Measurements from ENCODE around the gene DMD.

DNA sequence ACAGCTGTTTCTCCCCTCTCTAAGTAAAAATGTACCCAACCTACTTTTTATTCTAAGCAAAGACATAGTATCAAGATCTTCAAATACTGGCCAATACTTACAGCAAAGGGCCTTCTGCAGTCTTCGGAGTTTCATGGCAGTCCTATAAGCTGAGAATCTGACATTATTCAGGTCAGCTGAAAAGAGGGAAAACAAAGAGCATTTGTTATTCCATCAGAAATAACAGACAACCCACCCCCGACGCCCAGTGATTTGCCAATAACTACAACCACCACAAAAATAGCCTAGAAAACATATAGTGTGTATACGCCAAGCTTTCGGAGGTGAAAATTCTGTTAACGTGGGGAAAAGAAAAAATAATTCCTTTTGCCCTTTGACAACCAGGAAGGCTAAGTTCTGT lies 1988.4 kb downstream of the DMD start:
- TF ChIP-seq, protein P1, sequence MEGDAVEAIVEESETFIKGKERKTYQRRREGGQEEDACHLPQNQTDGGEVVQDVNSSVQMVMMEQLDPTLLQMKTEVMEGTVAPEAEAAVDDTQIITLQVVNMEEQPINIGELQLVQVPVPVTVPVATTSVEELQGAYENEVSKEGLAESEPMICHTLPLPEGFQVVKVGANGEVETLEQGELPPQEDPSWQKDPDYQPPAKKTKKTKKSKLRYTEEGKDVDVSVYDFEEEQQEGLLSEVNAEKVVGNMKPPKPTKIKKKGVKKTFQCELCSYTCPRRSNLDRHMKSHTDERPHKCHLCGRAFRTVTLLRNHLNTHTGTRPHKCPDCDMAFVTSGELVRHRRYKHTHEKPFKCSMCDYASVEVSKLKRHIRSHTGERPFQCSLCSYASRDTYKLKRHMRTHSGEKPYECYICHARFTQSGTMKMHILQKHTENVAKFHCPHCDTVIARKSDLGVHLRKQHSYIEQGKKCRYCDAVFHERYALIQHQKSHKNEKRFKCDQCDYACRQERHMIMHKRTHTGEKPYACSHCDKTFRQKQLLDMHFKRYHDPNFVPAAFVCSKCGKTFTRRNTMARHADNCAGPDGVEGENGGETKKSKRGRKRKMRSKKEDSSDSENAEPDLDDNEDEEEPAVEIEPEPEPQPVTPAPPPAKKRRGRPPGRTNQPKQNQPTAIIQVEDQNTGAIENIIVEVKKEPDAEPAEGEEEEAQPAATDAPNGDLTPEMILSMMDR (IDR thresholded peaks at IDR 0.05; ENCODE audit: low read depth, low read length), result no peak
- no peak for TF ChIP-seq EZH2phosphoT487 (IDR thresholded peaks at IDR 0.05; ENCODE audit: low read depth)

All from OCI-LY3 (cell line).